D721Med (cell line): ENCODE results near the gene SP3.

ENCODE experiments used
- DNase-seq: peaks from one replicate; pipeline ENCODE4 v3.0.0; 2011; ENCODE audit warnings: low spot score; ENCODE audit not compliant: insufficient read length
- FAIRE-seq: peaks from 2 replicates; lab custom pipeline; 2011; peaks lifted over from hg19 to GRCh38; lab: Jason Lieb, UNC
- TF ChIP-seq, protein P1 (sequence below): IDR thresholded peaks from 2 replicates; pipeline ENCODE4 v1.5.1; 2012; ENCODE audit warnings: mild to moderate bottlenecking, control low read depth; ENCODE audit not compliant: insufficient read depth; ENCODE audit errors: missing control alignments

SP3 gene

DNA sequence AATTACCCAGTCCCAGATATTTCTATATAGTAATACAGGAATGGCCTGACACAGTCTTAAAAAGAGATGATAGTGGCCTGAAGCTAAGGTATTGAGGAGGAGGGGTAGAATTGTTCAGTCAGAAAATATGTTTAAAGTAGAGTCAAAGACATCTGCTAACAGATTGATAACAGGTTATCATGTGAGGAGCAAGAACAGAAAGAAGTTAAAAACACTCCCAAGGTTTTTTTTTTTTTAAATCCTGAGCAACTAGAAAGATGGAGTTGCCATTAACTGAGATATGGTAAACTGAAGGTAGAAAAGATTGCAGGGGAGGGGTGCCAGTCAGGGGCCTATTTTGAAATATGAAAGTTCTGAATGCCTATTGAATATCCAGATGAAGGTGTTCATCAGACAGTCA lies 43.1 kb downstream of the SP3 start:
- FAIRE-seq (no peak), DNase-seq (no peak)
- TF ChIP-seq, protein P1, sequence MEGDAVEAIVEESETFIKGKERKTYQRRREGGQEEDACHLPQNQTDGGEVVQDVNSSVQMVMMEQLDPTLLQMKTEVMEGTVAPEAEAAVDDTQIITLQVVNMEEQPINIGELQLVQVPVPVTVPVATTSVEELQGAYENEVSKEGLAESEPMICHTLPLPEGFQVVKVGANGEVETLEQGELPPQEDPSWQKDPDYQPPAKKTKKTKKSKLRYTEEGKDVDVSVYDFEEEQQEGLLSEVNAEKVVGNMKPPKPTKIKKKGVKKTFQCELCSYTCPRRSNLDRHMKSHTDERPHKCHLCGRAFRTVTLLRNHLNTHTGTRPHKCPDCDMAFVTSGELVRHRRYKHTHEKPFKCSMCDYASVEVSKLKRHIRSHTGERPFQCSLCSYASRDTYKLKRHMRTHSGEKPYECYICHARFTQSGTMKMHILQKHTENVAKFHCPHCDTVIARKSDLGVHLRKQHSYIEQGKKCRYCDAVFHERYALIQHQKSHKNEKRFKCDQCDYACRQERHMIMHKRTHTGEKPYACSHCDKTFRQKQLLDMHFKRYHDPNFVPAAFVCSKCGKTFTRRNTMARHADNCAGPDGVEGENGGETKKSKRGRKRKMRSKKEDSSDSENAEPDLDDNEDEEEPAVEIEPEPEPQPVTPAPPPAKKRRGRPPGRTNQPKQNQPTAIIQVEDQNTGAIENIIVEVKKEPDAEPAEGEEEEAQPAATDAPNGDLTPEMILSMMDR, result no peak

DNA sequence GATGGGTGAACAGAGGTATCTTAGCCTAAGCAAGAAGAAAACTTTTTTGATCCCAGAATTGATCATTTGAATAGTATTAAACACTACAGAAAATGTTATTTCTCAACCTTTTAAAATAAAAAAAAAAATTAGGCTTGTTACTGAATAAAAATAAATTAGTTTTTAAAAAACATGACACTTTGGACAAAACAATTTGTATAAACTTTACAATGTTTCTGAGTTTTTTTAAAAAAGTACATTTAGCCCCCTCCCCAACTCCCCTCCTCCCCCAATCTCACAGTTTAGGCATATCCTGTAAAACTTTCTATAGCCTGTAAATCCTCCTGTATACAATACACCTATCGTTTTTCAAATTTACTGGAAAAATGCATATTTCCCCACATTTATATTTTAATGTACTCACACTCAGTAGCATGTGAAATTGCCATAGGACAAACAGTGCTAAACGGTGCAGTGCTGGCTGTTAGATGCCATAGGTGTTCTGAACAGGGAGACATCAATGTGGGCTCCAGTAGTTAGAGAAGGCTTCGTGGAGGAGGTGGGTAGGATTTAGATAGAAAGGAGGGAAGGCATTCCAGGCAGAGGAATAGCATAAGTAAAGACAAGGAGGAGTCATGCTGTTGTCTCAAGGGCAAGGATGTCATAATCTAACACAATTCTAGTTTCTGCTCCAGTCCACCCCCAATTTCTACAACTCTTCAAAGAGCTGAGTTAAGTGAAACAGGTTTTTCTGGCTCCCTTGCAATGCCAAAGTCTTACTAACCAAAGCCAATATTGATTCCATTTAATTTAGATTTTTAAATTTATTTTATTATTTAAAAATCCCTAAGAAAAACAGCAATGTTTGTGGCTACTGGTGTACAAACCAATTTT lies 50.9 kb downstream of the SP3 start:
- FAIRE-seq (no peak), DNase-seq (no peak)
- TF ChIP-seq, protein P1, result no peak

DNA sequence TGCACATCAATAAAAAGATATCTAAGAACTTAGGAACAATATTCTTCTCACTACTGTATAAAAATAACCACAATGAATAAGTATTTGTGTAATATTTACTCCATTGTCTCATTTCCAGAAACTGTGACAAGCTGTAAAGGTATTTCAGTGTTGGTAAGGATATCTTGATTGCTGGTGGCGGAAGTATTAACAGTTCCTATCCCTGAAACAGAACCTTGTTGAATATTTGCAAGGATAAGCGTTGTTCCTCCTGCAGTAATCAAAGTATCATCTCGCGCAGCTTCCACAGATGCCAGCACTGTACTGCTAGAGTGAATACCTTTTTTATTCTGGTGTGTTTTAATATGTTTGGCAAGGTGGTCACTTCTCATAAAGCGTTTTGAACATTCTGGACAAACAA lies 55.3 kb downstream of the SP3 start:
- TF ChIP-seq, protein P1, result no peak
- no peak for FAIRE-seq
- no peak for DNase-seq

DNA sequence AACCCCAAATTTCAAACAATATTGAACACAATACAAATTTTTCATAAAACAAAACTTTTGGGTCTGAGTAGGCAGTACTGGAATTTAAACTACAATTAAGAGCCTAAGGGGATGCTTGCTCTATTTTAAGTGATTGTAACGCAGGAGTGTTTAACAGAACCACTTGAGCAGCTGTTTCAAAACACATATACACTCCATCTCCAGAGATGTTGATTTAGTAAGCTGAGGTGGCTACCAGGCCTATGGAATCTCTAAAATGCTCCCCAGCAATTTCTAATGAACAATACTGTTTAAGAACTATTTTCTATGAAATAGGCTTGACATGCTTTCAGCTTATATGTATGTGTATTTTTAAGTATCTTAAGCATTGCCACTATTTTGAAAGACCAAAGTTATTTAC lies 58.5 kb downstream of the SP3 start:
- DNase-seq (no peak), FAIRE-seq (no peak)
- TF ChIP-seq, protein P1, result no peak

DNA sequence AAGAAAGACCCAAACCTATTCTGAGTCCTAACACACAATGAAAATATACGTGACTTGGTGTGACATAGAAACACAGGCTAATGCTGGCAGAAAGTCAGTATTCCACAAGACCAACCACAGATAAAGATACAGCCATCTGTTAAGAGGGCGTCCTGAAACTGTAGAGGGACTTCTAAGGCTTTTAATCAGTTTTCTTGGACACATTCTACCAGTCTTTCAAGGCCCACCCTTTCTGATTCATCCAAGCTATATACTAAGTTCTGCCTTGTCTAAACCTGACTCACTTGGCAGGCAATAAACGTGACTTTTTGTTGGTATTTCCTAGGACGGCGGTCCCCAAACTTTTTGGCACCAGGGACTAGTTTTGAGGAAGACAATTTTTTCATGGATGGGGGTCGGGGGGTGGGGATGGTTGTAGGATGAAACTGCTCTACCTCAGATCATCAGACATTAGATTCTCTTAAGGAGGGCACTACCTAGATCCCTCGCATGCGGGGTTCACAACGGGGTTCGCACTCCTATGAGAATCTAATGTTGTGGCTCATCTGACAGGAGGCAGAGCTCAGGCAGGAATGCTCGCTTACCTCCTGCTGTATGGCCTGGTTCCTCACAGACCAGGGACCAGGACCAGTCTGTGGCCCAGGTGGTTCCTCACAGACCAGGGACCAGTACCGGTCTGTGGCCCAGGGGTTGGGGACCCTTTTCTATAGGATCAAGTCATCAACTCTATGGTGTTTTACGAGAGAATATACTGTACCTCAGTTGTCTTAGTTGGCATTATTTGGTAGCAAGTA lies 61.4 kb downstream of the SP3 start:
- TF ChIP-seq, protein P1, result no peak
- FAIRE-seq, result no peak
- DNase-seq, result no peak

DNA sequence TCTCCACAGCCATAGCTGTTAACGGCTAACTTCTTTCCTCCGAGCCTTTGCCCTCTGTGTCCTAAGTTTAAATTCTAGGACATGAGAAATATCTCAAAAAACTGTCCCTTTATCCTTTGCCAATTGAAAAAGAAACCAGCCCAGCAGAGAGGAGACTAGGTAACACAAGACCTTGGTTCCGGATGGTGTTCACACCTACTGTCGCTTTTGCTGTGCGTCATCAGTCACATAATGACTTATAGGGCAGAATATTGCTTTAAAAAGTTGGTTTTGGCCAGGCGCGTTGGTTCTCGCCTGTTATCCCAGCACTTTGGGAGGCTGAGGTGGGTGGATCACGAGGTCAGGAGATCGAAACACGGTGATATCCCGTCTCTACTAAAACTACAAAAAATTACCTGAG lies 66.2 kb downstream of the SP3 start:
- FAIRE-seq (no peak), DNase-seq (no peak)
- TF ChIP-seq, protein P1, result no peak
